Esophagus muscularis mucosa (tissue), 4 donors: ENCODE measurements around the gene MEIS2.

Source experiments
- CTCF ChIP-seq, 3 experiments: fragments of 200-600 bp in 2 of 3; fragments of 450-650 bp in 1 of 3; sonication (generic) in 2 of 3; IDR thresholded peaks; one replicate each; pipeline ENCODE4 v1.5.1; 2017 to 2019; ENCODE audit warnings: antibody characterized with exemption in 3 of 3, mild to moderate bottlenecking in 2 of 3, moderate library complexity in 1 of 3
- EP300 ChIP-seq: sonication (generic); formaldehyde crosslinking; IDR thresholded peaks from one replicate; pipeline ENCODE4 v1.6.1; 2017; ENCODE audit warnings: antibody characterized with exemption
- POLR2A ChIP-seq: fragments of 450-650 bp; IDR thresholded peaks from one replicate; pipeline ENCODE4 v1.6.1; 2017; ENCODE audit warnings: antibody characterized with exemption, moderate library complexity, mild to moderate bottlenecking, low read depth
- POLR2AphosphoS5 ChIP-seq, 2 donors: sonication (generic); formaldehyde crosslinking; IDR thresholded peaks; one replicate each; pipeline ENCODE4 v1.6.1; 2017; ENCODE audit warnings: antibody characterized with exemption in 2 of 2

- no peak for TF ChIP-seq POLR2A
- TF ChIP-seq CTCF (IDR thresholded peaks at IDR 0.05), result no peak
- TF ChIP-seq POLR2AphosphoS5 (IDR thresholded peaks at IDR 0.05), result no peak
- no peak for TF ChIP-seq EP300
These were observed 111.4 kb downstream of the MEIS2 start for GRCh38 chr15:36988947-36989346.
